Measurements from ENCODE around the gene ELAVL4.

DNA sequence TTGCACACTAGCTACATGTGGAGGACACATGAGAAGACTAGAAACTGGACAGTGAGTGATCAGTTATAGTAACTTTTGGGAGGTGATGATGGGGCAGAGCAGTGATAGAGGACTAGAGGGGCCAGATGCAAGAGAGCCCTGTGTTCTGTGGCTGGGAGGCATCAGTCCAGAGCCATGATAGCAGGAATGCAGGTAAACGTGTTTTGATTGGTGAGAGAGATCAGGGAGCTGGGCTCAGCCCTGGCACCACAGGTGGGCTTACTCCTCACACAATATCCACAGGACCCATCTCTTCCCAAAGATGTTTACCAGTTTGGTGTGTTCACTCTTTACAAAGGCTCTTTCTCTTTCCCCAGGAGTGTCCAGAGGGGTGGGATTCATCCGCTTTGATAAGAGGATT lies 86.5 kb downstream of the ELAVL4 start:
- TF ChIP-seq RAD21 (IDR thresholded peaks at IDR 0.05), result no peak
- TF ChIP-seq, protein P1, sequence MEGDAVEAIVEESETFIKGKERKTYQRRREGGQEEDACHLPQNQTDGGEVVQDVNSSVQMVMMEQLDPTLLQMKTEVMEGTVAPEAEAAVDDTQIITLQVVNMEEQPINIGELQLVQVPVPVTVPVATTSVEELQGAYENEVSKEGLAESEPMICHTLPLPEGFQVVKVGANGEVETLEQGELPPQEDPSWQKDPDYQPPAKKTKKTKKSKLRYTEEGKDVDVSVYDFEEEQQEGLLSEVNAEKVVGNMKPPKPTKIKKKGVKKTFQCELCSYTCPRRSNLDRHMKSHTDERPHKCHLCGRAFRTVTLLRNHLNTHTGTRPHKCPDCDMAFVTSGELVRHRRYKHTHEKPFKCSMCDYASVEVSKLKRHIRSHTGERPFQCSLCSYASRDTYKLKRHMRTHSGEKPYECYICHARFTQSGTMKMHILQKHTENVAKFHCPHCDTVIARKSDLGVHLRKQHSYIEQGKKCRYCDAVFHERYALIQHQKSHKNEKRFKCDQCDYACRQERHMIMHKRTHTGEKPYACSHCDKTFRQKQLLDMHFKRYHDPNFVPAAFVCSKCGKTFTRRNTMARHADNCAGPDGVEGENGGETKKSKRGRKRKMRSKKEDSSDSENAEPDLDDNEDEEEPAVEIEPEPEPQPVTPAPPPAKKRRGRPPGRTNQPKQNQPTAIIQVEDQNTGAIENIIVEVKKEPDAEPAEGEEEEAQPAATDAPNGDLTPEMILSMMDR (IDR thresholded peaks at IDR 0.05; ENCODE audit: low read depth, low read length, missing input control), result no peak
